AG04450 (cell line): ENCODE results near the gene AQP6. TPM values are rescaled to one million over a fixed set of nuclear protein-coding genes. Genes with fewer than 3 reads are reported as not detected.
A peak's percentile ranks its signal among the peaks of the same experiment; 100 is the strongest.

Experiments used
- CTCF ChIA-PET: fragments of 300-600, 350-600 bp; formaldehyde crosslinking; extraction: SDS; loops from one replicate; lab custom pipeline; 2022; ENCODE audit warnings: antibody characterized with exemption, inconsistent platforms; lab: Charles Lee
- POLR2A ChIA-PET: fragments of 350-600 bp; formaldehyde crosslinking; extraction: SDS; loops from one replicate; lab custom pipeline; 2021; ENCODE audit warnings: antibody characterized with exemption, inconsistent platforms; lab: Yijun Ruan, JAX
- DNase-seq: peaks from one replicate; pipeline ENCODE4 v3.0.0-alpha.2; 2011; ENCODE audit warnings: low read depth, low spot score
- H3K27ac ChIP-seq: one replicate; pipeline ENCODE4 v1.5.1; 2012; ENCODE audit warnings: low read depth, low read length, control low read depth
- H3K27me3 ChIP-seq: one replicate; pipeline ENCODE4 v1.6.0; 2012; ENCODE audit warnings: low read length; ENCODE audit not compliant: control insufficient read depth, insufficient read depth
- H3K4me3 ChIP-seq: 2 replicates; pipeline ENCODE4 v1.5.1; 2011; ENCODE audit warnings: mild to moderate bottlenecking, low read depth, low read length, control low read depth
- H3K9me3 ChIP-seq: 2 replicates; pipeline ENCODE4 v1.5.1; 2012; ENCODE audit warnings: low read length; ENCODE audit not compliant: control insufficient read depth, insufficient read depth
- CTCF ChIP-seq: IDR thresholded peaks from 2 replicates; pipeline ENCODE4 v1.5.1; 2011; ENCODE audit warnings: low read depth, low read length, control low read depth, inconsistent platforms
- polyA plus RNA-seq: library from polyadenylated mRNA; depleted of rRNA; stranded (reverse); fragments of >200 nt; gene quantifications from 2 replicates; pipeline ENCODE4 v1.2.3, GENCODE V29; 2011

The AQP6 gene
- polyA plus RNA-seq, 1 experiment, result not detected

GRCh38 chr12:49974231-49974675, 1.5 kb downstream of the AQP6 start:
- Histone ChIP-seq H3K27ac (no peak overlapping the region), H3K9me3 (no peaks in the 10 kb centered on the region), H3K4me3 (no peak overlapping the region), H3K27me3 (peaks cover 29% of the 10 kb centered on the region)
- peak; percentile 76 for TF ChIP-seq CTCF
- peak; percentile 30 for DNase-seq
- ChIA-PET POLR2A (no interaction called here), CTCF (interaction anchor here (0.7 to 11.1 kb wide), 15 partner anchors 8 to 108 kb away, joined by 3 to 89 read pairs (median 4); no protein-coding TSS in a partner anchor)

GRCh38 chr12:49974677-49975317, 2.0 kb downstream of the AQP6 start:
- ChIA-PET CTCF (interaction anchor here (0.7 to 11.1 kb wide), 15 partner anchors 8 to 108 kb away, joined by 3 to 89 read pairs (median 4); no protein-coding TSS in a partner anchor), POLR2A (no interaction called here)

GRCh38 chr12:49975318-49975761, 2.6 kb downstream of the AQP6 start:
- no peak for TF ChIP-seq CTCF
- peaks cover 18% of the 10 kb centered on the region for H3K27me3 ChIP-seq
- no peak overlapping the region for H3K27ac ChIP-seq
- no peaks in the 10 kb centered on the region for H3K9me3 ChIP-seq
- CTCF ChIA-PET, result interaction anchor here (0.5 to 11.1 kb wide), 11 partner anchors 7 to 95 kb away, joined by 3 to 89 read pairs (median 4); no protein-coding TSS in a partner anchor
- DNase-seq, result no peak
- no peak overlapping the region for H3K4me3 ChIP-seq
- POLR2A ChIA-PET, result no interaction called here

More at GRCh38 chr12:49974677-49975317, 2.0 kb downstream of the AQP6 start:
- Histone ChIP-seq H3K27ac (no peak overlapping the region), H3K4me3 (no peak overlapping the region), H3K27me3 (peaks cover 24% of the 10 kb centered on the region), H3K9me3 (no peaks in the 10 kb centered on the region)
- no peak for TF ChIP-seq CTCF
- no peak for DNase-seq

GRCh38 chr12:49976557-49976956, 3.8 kb downstream of the AQP6 start:
- no peak for DNase-seq
- no peak for TF ChIP-seq CTCF
- Histone ChIP-seq H3K27me3 (peaks cover 8% of the 10 kb centered on the region), H3K9me3 (no peaks in the 10 kb centered on the region), H3K27ac (no peak overlapping the region), H3K4me3 (no peak overlapping the region)
- POLR2A ChIA-PET, result no interaction called here
- CTCF ChIA-PET, result interaction anchor here (0.5 to 2.9 kb wide), 3 partner anchors 9 to 94 kb away, joined by 3 to 26 read pairs (median 3); no protein-coding TSS in a partner anchor

GRCh38 chr12:49978125-49978524, 5.4 kb downstream of the AQP6 start:
- Histone ChIP-seq H3K27me3 (peaks cover 2% of the 10 kb centered on the region), H3K9me3 (no peaks in the 10 kb centered on the region), H3K4me3 (no peak overlapping the region), H3K27ac (no peak overlapping the region)
- no peak for DNase-seq
- POLR2A ChIA-PET, result no interaction called here
- no peak for TF ChIP-seq CTCF
- CTCF ChIA-PET, result interaction anchor here (0.8 to 7.0 kb wide), 5 partner anchors 10 to 92 kb away, joined by 3 to 102 read pairs (median 5); no protein-coding TSS in a partner anchor
